ENCODE results near the gene NXPE3. TPM values are rescaled to one million over a fixed set of nuclear protein-coding genes. Genes with fewer than 3 reads are reported as not detected.

Gene NXPE3
- total RNA-seq, 4 donors from 2014 or later = 2.2 to 5.8 (median 3.6) TPM

DNA sequence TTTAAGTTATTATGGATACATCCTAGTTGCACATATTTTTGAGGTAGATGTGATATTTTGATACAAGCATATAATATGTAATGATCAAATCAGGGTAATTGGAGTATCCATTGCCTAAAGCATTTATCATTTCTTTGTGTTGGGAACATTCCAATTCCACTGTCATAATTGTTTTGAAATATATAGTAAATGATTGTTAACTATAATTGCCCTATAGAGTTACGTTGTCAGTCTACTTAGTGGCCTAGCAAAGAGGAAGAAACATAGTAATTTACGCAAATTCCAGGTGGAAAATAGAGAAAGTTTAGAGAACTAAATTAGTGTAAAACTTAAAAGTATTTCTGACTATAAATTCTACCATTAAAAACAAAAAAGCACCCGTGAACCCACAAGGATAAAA, 24.9 kb downstream of the NXPE3 start:
- TF ChIP-seq POLR2AphosphoS5 (IDR thresholded peaks at IDR 0.05) (no peak), POLR2A (IDR thresholded peaks at IDR 0.05) (no peak), EP300 (IDR thresholded peaks at IDR 0.05) (no peak)
- TF ChIP-seq, protein P1, sequence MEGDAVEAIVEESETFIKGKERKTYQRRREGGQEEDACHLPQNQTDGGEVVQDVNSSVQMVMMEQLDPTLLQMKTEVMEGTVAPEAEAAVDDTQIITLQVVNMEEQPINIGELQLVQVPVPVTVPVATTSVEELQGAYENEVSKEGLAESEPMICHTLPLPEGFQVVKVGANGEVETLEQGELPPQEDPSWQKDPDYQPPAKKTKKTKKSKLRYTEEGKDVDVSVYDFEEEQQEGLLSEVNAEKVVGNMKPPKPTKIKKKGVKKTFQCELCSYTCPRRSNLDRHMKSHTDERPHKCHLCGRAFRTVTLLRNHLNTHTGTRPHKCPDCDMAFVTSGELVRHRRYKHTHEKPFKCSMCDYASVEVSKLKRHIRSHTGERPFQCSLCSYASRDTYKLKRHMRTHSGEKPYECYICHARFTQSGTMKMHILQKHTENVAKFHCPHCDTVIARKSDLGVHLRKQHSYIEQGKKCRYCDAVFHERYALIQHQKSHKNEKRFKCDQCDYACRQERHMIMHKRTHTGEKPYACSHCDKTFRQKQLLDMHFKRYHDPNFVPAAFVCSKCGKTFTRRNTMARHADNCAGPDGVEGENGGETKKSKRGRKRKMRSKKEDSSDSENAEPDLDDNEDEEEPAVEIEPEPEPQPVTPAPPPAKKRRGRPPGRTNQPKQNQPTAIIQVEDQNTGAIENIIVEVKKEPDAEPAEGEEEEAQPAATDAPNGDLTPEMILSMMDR (IDR thresholded peaks at IDR 0.05) = no peak
- no peak for DNase-seq (ENCODE audit: low spot score in 2 of 2)
- no peaks in the 10 kb centered on the region for H3K9me3 ChIP-seq
- 91% methylated on average over 3 of the region's 3 CpGs for WGBS
- no peak overlapping the region for H3K4me3 ChIP-seq
- no peak overlapping the region for H3K27ac ChIP-seq
- peaks cover 6% of the 10 kb centered on the region for H3K36me3 ChIP-seq
- H3K27me3 ChIP-seq = no peaks in the 10 kb centered on the region
- peaks cover 2% of the 10 kb centered on the region for H3K4me1 ChIP-seq

DNA sequence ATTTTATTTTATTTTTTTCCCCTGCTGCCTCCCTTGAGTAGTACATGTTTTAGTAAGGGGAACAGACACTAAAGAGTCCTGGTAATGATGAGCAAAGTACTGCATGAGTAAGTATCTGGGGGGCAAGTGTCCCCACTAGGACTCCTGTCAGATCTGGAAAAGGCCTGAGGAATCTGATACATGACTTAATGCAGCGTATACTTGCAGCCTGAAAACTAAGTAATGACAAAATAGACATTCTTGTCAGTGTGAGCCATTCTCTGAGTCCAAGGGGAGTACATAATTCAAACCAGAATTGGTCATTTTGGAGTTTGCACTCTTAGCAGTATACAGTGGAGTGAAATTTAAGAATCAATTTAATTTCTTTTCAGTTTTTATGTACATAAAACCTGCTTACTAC, 27.5 kb downstream of the NXPE3 start:
- WGBS = 52% methylated on average over 1 of the region's 1 CpG
- TF ChIP-seq EP300 (IDR thresholded peaks at IDR 0.05) (no peak), POLR2AphosphoS5 (IDR thresholded peaks at IDR 0.05) (no peak)
- no peak for DNase-seq (ENCODE audit: low spot score in 2 of 2)
- no peaks in the 10 kb centered on the region for H3K9me3 ChIP-seq
- no peaks in the 10 kb centered on the region for H3K27me3 ChIP-seq
- no peak overlapping the region for H3K4me3 ChIP-seq
- no peak overlapping the region for H3K27ac ChIP-seq
- peaks cover 12% of the 10 kb centered on the region for H3K4me1 ChIP-seq
- H3K36me3 ChIP-seq = peaks cover 2% of the 10 kb centered on the region

DNA sequence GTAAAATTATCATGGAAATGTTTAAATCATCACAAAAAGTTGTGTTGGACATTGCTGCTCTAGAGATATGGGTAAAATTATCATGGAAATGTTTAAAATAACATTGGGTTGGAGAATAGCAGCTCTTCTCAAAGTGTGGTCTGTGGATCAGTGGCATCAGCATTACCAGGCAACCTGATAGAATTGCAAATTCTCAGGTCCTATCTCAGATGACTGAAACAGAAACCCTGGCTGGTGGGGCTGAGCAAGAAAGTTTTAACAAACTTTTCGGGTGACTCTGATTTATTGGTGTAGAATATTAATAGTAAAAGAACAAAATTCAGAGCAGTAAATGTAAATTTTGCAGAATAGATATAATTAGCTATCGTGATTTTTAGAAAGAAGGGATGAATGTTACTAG, 28.9 kb downstream of the NXPE3 start:
- no peak for DNase-seq (ENCODE audit: low spot score in 2 of 2)
- Histone ChIP-seq H3K4me1 (peaks cover 13% of the 10 kb centered on the region), H3K27ac (no peak overlapping the region), H3K4me3 (no peak overlapping the region), H3K9me3 (no peaks in the 10 kb centered on the region), H3K27me3 (no peaks in the 10 kb centered on the region), H3K36me3 (no peaks in the 10 kb centered on the region)
- WGBS = 91% methylated on average over 2 of the region's 2 CpGs
- TF ChIP-seq, protein P1 (IDR thresholded peaks at IDR 0.05) = no peak
- TF ChIP-seq POLR2AphosphoS5 (IDR thresholded peaks at IDR 0.05) = no peak
- TF ChIP-seq POLR2A (IDR thresholded peaks at IDR 0.05) = no peak
- no peak for TF ChIP-seq EP300 (IDR thresholded peaks at IDR 0.05)

DNA sequence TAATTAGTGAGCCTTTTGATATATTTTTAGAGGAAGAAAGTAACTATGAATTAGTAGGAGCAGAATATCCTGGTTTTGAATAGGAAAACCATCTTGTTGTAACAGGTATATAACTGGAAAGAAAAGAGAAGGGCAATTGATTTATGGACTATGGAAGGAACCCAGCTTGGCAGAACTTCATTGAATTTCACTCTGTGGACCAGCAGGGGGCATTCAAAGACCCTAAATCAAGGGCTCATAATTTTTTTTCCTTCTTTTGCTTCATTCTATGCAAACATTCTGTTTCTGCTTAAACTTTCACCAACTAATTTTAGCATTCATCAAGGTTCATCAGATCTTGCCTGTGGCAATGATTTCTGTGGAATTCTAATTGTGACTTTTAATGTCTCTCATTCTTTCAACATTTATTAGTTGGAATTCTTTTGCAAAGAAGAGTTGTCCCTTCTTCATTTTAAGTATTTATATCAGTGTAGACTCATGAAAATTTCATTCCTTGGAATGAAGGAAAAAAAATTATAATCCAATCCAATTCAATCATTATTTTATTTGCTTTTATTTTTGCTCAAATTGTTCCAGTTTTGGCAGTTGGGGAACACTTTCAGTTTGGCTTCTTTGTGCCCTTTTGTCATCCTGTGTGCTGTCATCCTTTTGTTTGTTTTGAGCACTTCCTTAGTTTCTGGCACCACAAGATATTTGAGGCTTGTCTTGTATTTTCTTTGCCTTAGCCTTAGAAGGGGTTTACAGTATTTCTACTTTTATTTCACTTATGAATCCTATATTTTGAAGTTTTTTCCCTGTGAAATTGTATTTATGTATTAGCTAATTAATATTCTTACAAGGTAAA, 30.4 kb downstream of the NXPE3 start:
- Histone ChIP-seq H3K4me3 (no peak overlapping the region), H3K9me3 (no peaks in the 10 kb centered on the region), H3K36me3 (no peaks in the 10 kb centered on the region), H3K27me3 (no peaks in the 10 kb centered on the region), H3K27ac (no peak overlapping the region), H3K4me1 (peaks cover 28% of the 10 kb centered on the region)
- no peak for DNase-seq (ENCODE audit: low spot score in 2 of 2)
- TF ChIP-seq EP300 (IDR thresholded peaks at IDR 0.05) = no peak
- TF ChIP-seq, protein P1 (IDR thresholded peaks at IDR 0.05) = peak; percentile 44 to 64

DNA sequence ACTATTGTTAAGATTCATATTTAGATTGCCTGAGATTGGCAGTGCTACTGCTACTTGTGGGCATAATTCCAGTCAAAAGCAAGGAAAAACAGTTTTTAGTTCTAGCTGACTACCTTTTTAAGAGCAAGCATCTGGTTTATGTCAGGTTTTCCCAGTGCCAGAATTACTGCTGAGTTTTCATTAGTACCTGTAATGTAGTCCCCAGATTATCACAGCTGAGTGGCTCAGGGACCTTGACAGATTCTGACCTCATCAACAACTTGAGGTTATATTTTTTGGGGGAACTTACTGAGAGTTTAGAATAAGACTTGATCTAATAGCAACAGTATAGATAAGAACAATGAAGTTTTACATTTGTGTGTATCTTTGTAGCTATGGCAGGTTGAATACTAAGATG, 31.0 kb downstream of the NXPE3 start:
- no peaks in the 10 kb centered on the region for H3K27me3 ChIP-seq
- H3K4me3 ChIP-seq = no peak overlapping the region
- H3K36me3 ChIP-seq = no peaks in the 10 kb centered on the region
- TF ChIP-seq, protein P1 (IDR thresholded peaks at IDR 0.05) = no peak
- TF ChIP-seq EP300 (IDR thresholded peaks at IDR 0.05) (no peak), POLR2A (IDR thresholded peaks at IDR 0.05) (no peak), POLR2AphosphoS5 (IDR thresholded peaks at IDR 0.05) (no peak)
- DNase-seq (ENCODE audit: low spot score in 2 of 2) = no peak
- H3K9me3 ChIP-seq = no peaks in the 10 kb centered on the region
- H3K27ac ChIP-seq = no peak overlapping the region
- H3K4me1 ChIP-seq = peaks cover 29% of the 10 kb centered on the region
